ENCODE data around the gene ZFPM1. TPM values are rescaled to one million over a fixed set of nuclear protein-coding genes. Genes with fewer than 3 reads are reported as not detected.

ZFPM1 gene
- total and polyA plus RNA-seq, 2 of the 8 experiments (the other 6 are each of a cell fraction or from before 2014, with no cell fraction given): 0.74 to 4.8 TPM

DNA sequence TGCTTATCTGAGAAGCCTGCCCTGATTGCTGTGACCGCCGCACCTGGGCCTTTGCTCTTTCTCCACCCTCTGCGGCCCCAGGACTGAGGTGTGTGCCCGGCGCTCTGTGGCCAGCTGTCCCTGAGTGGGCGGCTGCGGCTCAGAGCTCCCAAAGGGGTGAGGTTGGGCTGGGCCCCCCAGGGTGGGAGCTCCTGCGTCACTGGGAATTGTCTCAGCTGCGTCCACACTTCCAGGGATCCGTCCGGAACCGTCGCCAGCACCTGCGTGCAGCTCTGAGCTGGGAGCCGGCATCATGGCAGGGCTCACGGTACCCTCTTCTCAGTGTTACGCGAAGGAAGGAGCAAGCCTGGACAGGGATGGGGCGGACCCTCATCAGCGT, 46.0 kb upstream of the ZFPM1 start:
- H2BK120ac ChIP-seq (replicated peaks; ENCODE audit: low read depth, low read length): no peak overlapping the region
- no peak overlapping the region for H3K27ac ChIP-seq (ENCODE audit: low read depth, low read length)
- no peak overlapping the region for H3K4ac ChIP-seq (replicated peaks; ENCODE audit: insufficient read length, low read depth, low read length)
- H3K18ac ChIP-seq (ENCODE audit: extremely low read depth, low read length): no peak overlapping the region
- no peaks in the 10 kb centered on the region for H3K27me3 ChIP-seq (replicated peaks in 1 of 4; ENCODE audit: control insufficient read depth in 3 of 4, extremely low read depth in 1 of 4, insufficient read depth in 3 of 4, low read length in 3 of 4)
- no peak overlapping the region for H2BK20ac ChIP-seq (ENCODE audit: low read length)
- no peaks in the 10 kb centered on the region for H3K79me2 ChIP-seq (ENCODE audit: control insufficient read depth in 1 of 2, insufficient read depth in 2 of 2, low read length in 2 of 2)
- 87% methylated on average over 15 of the region's 20 CpGs; no CpG with 5 or more reads in 1 of the 2 experiments for WGBS, 2 experiments (ENCODE audit: extremely low coverage in 1 of 2, insufficient coverage in 1 of 2, insufficient read length in 1 of 2, insufficient replicate concordance in 2 of 2, low coverage in 1 of 2, low lambda C conversion rate in 2 of 2, missing lambda C conversion rate in 1 of 2)
- no peak overlapping the region for H2BK5ac ChIP-seq (ENCODE audit: low read depth, low read length)
- H3K23me2 ChIP-seq (ENCODE audit: low read depth, low read length): peaks cover 2% of the 10 kb centered on the region; the same call in 1 of the 2 replicates
- H3K4me2 ChIP-seq (ENCODE audit: insufficient read depth in 1 of 2, low read depth in 2 of 2, low read length in 2 of 2): no peak overlapping the region
- TF ChIP-seq CTBP2 (IDR thresholded peaks at IDR 0.05; ENCODE audit: borderline replicate concordance, insufficient read depth, insufficient read length, low read length): no peak
- TF ChIP-seq SIX5 (IDR thresholded peaks at IDR 0.05; ENCODE audit: low read depth, low read length): no peak
- TF ChIP-seq RAD21 (IDR thresholded peaks at IDR 0.05 in 1 of 2, conservative IDR thresholded peaks at IDR 0.05 in 1 of 2; ENCODE audit: low read depth in 2 of 2, low read length in 2 of 2): no peak
- no peak for TF ChIP-seq GTF2F1 (IDR thresholded peaks at IDR 0.05; ENCODE audit: borderline replicate concordance, low read depth, low read length)
- no peak for TF ChIP-seq TCF12 (IDR thresholded peaks at IDR 0.05; ENCODE audit: low read depth, low read length)
- TF ChIP-seq BACH1 (IDR thresholded peaks at IDR 0.05; ENCODE audit: low read length): no peak
- TF ChIP-seq CHD2 (IDR thresholded peaks at IDR 0.05; ENCODE audit: low read length): no peak
- no peak for TF ChIP-seq MAFK (IDR thresholded peaks at IDR 0.05; ENCODE audit: low read depth, low read length)
- no peak for TF ChIP-seq CBX8 (IDR thresholded peaks at IDR 0.05; ENCODE audit: borderline replicate concordance, low read depth, low read length)
- no peak for TF ChIP-seq RNF2 (IDR thresholded peaks at IDR 0.05; ENCODE audit: borderline replicate concordance, low read depth, low read length, missing control alignments, poor library complexity, severe bottlenecking)
- TF ChIP-seq CHD1 (IDR thresholded peaks at IDR 0.05; ENCODE audit: low read depth, low read length): no peak
- no peak for TF ChIP-seq TBP (IDR thresholded peaks at IDR 0.05; ENCODE audit: low read depth, low read length)
- no peak for TF ChIP-seq RXRA (IDR thresholded peaks at IDR 0.05; ENCODE audit: insufficient read depth, low read depth, low read length)
- H3K9me3 ChIP-seq (ENCODE audit: insufficient read depth in 2 of 2, low read depth in 1 of 2, low read length in 1 of 2): no peaks in the 10 kb centered on the region
- H3K14ac ChIP-seq (ENCODE audit: insufficient read length): no peak overlapping the region
- H4K8ac ChIP-seq (ENCODE audit: extremely low read depth, insufficient read depth, low read length): no peak overlapping the region
- DNase-seq (ENCODE audit: low read depth in 1 of 2, low spot score in 2 of 2): no peak
- H3K56ac ChIP-seq (replicated peaks; ENCODE audit: insufficient read length, low read depth, low read length): no peak overlapping the region
- no peak overlapping the region for H2AFZ ChIP-seq (ENCODE audit: low read length)
- no peaks in the 10 kb centered on the region; a peak in 1 of 8 replicates for H3K36me3 ChIP-seq (ENCODE audit: control insufficient read depth in 2 of 4, insufficient read depth in 4 of 4, low read length in 3 of 4)
- no peaks in the 10 kb centered on the region for H3K79me1 ChIP-seq (ENCODE audit: low read depth, low read length)
- H3K4me3 ChIP-seq (ENCODE audit: extremely low read depth in 1 of 4, insufficient read depth in 2 of 4, low read depth in 3 of 4, low read length in 4 of 4): no peak overlapping the region
- no peak overlapping the region for H3K23ac ChIP-seq (ENCODE audit: insufficient read length)
- no peaks in the 10 kb centered on the region for H3K4me1 ChIP-seq (replicated peaks in 1 of 4; ENCODE audit: control insufficient read depth in 3 of 4, insufficient read depth in 4 of 4, low read length in 3 of 4)
- no peak overlapping the region for H4K91ac ChIP-seq (replicated peaks; ENCODE audit: insufficient read length, low read length)
- CTCF ChIA-PET (ENCODE audit: partially characterized antibody): interaction anchor here (0.6 to 1.8 kb wide), 13 partner anchors 9 to 212 kb away, joined by 3 to 6 read pairs (median 4); no protein-coding TSS in a partner anchor
- peaks cover 0 to 3% of the 10 kb centered on the region in 2 experiments for H4K20me1 ChIP-seq (replicated peaks in 1 of 2; ENCODE audit: control insufficient read depth in 1 of 2, insufficient read depth in 2 of 2, low read length in 2 of 2)
- POLR2A ChIA-PET (ENCODE audit: partially characterized antibody): interaction anchor here (0.6 kb wide), 1 partner anchor 81 kb away, joined by 3 read pairs; no protein-coding TSS in a partner anchor
- H4K5ac ChIP-seq (ENCODE audit: insufficient read length, low read depth, low read length): no peak overlapping the region
- no peak overlapping the region for H2BK12ac ChIP-seq (ENCODE audit: low read depth, low read length)
- no peak for FAIRE-seq
- H2AK5ac ChIP-seq (ENCODE audit: low read depth, low read length): no peak overlapping the region
- no peak overlapping the region for H2BK15ac ChIP-seq (ENCODE audit: low read length)
- no peak overlapping the region; a peak in 1 of 7 replicates for H3K9ac ChIP-seq (replicated peaks in 1 of 4; ENCODE audit: extremely low read depth in 1 of 4, low read depth in 3 of 4, low read length in 3 of 4)
